IPS-15b (cell line): Measurements from ENCODE around the gene DHDDS.

ENCODE experiments used
- H3K27me3 ChIP-seq: one replicate; pipeline ENCODE4 v1.6.1; 2013; ENCODE audit warnings: low read length; ENCODE audit not compliant: control insufficient read depth, insufficient read depth
- H3K36me3 ChIP-seq: one replicate; pipeline ENCODE4 v1.6.1; 2013; ENCODE audit warnings: low read length; ENCODE audit not compliant: control insufficient read depth, insufficient read depth
- H3K4me1 ChIP-seq: one replicate; pipeline ENCODE4 v1.6.1; 2013; ENCODE audit warnings: mild to moderate bottlenecking, low read length; ENCODE audit not compliant: control insufficient read depth, insufficient read depth
- H3K4me3 ChIP-seq: one replicate; pipeline ENCODE4 v1.5.1; 2013; ENCODE audit warnings: low read depth, low read length
- H3K9ac ChIP-seq: one replicate; pipeline ENCODE4 v1.6.1; 2013; ENCODE audit warnings: low read depth, mild to moderate bottlenecking, low read length
- H3K9me3 ChIP-seq: one replicate; pipeline ENCODE4 v1.6.1; 2013; ENCODE audit warnings: mild to moderate bottlenecking, low read length; ENCODE audit not compliant: control insufficient read depth, insufficient read depth

The DHDDS gene

GRCh38 chr1:26429721-26430120, 2.4 kb upstream of the DHDDS start:
- Histone ChIP-seq H3K9me3 (no peaks in the 10 kb centered on the region), H3K36me3 (peaks cover 28% of the 10 kb centered on the region), H3K27me3 (no peaks in the 10 kb centered on the region), H3K4me1 (peaks cover 20% of the 10 kb centered on the region), H3K4me3 (no peak overlapping the region), H3K9ac (no peak overlapping the region)

DNA sequence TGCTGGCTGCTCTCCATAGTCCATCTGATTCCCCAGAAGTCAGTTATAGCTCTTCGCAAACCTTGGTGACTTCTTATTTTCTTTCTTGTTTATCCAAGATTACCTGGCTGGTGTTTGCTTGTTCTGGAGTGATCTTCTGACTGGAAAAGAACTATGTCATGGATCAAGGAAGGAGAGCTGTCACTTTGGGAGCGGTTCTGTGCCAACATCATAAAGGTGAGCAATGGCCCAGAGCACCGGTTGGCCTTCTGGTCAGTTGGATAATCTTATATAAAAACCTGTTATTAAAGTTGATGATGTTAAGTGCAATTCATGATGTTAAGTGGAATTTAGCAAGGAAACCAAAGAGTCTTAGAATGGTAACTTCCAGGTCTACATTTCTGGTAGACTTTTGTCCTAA, 672 bp downstream of the DHDDS start:
- no peaks in the 10 kb centered on the region for H3K9me3 ChIP-seq
- no peaks in the 10 kb centered on the region for H3K27me3 ChIP-seq
- H3K9ac ChIP-seq: peak overlapping the region; percentile 47
- H3K4me1 ChIP-seq: peaks cover 13% of the 10 kb centered on the region
- peaks cover under 1% of the 10 kb centered on the region for H3K36me3 ChIP-seq
- peak overlapping the region; percentile 83 for H3K4me3 ChIP-seq

- H3K27me3 ChIP-seq: no peaks in the 10 kb centered on the region
- H3K9me3 ChIP-seq: no peaks in the 10 kb centered on the region
- H3K4me3 ChIP-seq: no peak overlapping the region
- peaks cover 1% of the 10 kb centered on the region for H3K36me3 ChIP-seq
- H3K4me1 ChIP-seq: peaks cover 12% of the 10 kb centered on the region
- H3K9ac ChIP-seq: no peak overlapping the region
These were observed 2.1 kb downstream of the DHDDS start for GRCh38 chr1:26434161-26434752.

- H3K27me3 ChIP-seq: no peaks in the 10 kb centered on the region
- no peak overlapping the region for H3K4me3 ChIP-seq
- H3K36me3 ChIP-seq: peaks cover 22% of the 10 kb centered on the region
- H3K4me1 ChIP-seq: no peaks in the 10 kb centered on the region
- no peak overlapping the region for H3K9ac ChIP-seq
- no peaks in the 10 kb centered on the region for H3K9me3 ChIP-seq
These were observed 5.9 kb downstream of the DHDDS start for GRCh38 chr1:26438041-26438440.

GRCh38 chr1:26440259-26440658, 8.1 kb downstream of the DHDDS start:
- Histone ChIP-seq H3K36me3 (peaks cover 38% of the 10 kb centered on the region), H3K27me3 (no peaks in the 10 kb centered on the region)

DNA sequence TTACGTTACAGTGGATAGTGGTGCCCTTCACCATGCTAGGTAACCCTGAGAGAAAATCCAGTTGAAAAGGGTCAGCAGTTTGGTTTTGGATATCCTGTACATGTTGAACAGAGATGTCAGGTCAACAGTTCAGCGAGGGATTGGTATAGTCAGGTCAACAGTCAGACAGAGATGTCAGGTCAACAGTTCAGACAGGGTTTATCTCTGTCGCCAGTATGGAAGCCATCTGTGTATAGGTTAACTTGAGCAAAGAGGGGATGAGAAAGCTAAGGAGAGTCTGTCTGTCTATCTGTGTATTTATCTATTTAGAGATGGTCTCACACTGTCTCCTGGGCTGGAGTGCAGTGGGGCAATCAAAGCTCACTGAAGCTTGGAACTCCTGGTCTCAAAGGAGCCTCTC, 17.7 kb downstream of the DHDDS start:
- H3K36me3 ChIP-seq: peaks cover 23% of the 10 kb centered on the region
- H3K4me3 ChIP-seq: no peak overlapping the region
- H3K9ac ChIP-seq: no peak overlapping the region
- H3K9me3 ChIP-seq: no peaks in the 10 kb centered on the region
- H3K4me1 ChIP-seq: no peaks in the 10 kb centered on the region
- no peaks in the 10 kb centered on the region for H3K27me3 ChIP-seq

More at GRCh38 chr1:26440259-26440658, 8.1 kb downstream of the DHDDS start:
- Histone ChIP-seq H3K4me1 (no peaks in the 10 kb centered on the region), H3K4me3 (no peak overlapping the region), H3K9me3 (no peaks in the 10 kb centered on the region), H3K9ac (no peak overlapping the region)

DNA sequence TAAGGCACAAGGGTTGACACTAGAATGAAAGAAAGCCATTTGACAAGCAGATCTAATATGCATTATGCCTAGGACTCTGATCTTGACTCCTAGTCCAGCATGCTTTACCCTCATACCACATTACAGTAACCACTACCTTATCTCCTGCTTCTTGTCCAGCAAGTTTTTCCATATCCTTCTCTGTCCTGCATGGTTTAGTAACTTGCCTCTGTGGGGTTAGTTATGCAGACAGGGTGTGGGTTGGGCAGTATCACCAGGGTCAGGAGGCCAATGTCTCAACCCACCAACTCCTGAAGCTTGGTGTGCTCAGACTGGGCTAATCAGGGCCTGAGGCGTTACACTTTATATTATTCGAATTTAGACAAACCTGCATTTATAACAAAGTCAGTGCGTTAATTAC, 18.8 kb downstream of the DHDDS start:
- Histone ChIP-seq H3K9me3 (no peaks in the 10 kb centered on the region), H3K36me3 (peaks cover 17% of the 10 kb centered on the region), H3K27me3 (no peaks in the 10 kb centered on the region), H3K4me1 (no peaks in the 10 kb centered on the region), H3K4me3 (no peak overlapping the region), H3K9ac (no peak overlapping the region)

DNA sequence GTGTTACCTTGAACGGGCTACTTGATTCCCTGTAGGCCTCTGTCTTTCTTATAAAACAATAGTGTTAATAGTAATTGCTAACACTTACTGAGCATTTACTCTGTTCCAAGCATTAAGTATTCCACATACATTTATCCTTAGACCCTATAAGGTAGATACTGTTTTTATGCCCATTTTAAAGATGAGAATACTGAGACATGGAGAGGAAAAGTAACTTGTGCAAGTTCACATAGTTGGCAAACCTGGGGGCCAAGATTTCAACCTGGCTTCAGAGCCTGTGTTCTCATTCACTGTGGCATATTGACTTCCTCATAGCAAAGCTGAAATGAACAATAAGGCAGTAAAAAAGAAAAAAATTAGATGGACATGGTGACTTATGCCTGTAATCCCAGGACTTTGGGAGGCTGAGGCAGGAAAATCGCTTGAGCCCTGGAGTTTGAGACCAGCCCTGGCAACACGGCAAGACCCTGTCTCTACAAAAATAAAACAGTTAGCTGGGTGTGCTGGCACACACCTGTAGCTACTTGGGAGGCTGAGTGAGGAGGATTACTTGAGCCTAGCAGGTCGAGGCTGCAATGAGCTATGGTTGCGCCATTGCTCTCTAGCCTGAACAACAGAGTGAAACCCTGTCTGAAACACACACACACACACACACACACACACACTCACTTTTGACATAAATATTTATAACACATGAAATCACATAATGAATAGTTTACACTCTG, 20.5 kb downstream of the DHDDS start:
- H3K4me3 ChIP-seq: no peak overlapping the region
- no peaks in the 10 kb centered on the region for H3K4me1 ChIP-seq
- no peaks in the 10 kb centered on the region for H3K9me3 ChIP-seq
- H3K27me3 ChIP-seq: no peaks in the 10 kb centered on the region
- H3K36me3 ChIP-seq: peaks cover 15% of the 10 kb centered on the region
- H3K9ac ChIP-seq: no peak overlapping the region

GRCh38 chr1:26459148-26459547, 27.0 kb downstream of the DHDDS start:
- Histone ChIP-seq H3K36me3 (peaks cover 17% of the 10 kb centered on the region), H3K9ac (no peak overlapping the region), H3K4me1 (no peaks in the 10 kb centered on the region), H3K4me3 (no peak overlapping the region), H3K9me3 (no peaks in the 10 kb centered on the region), H3K27me3 (no peaks in the 10 kb centered on the region)

DNA sequence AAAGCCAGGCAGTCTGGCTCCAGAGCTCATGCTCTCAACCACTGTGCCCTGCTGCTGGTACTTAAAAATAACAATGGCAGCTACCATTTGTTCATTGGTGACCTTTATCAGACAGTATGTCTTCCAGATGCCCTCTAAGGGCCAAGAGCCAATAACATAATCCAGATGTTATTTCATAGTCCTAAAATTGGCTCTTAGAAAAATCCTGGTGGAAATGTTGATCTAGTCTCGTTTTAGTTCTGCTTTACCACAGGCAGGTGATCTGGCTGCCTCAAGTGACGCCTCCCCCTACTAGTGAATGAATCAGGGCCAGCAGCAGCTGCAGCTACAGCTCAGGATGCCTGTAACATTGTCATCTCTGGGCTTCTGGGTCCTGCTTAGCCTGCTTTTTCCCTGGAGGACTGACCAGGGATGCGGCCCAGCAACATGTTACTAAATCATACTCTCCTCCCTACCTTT, 27.5 kb downstream of the DHDDS start:
- Histone ChIP-seq H3K27me3 (no peaks in the 10 kb centered on the region), H3K9me3 (no peaks in the 10 kb centered on the region), H3K4me1 (no peaks in the 10 kb centered on the region), H3K9ac (no peak overlapping the region), H3K36me3 (peaks cover 18% of the 10 kb centered on the region), H3K4me3 (no peak overlapping the region)

DNA sequence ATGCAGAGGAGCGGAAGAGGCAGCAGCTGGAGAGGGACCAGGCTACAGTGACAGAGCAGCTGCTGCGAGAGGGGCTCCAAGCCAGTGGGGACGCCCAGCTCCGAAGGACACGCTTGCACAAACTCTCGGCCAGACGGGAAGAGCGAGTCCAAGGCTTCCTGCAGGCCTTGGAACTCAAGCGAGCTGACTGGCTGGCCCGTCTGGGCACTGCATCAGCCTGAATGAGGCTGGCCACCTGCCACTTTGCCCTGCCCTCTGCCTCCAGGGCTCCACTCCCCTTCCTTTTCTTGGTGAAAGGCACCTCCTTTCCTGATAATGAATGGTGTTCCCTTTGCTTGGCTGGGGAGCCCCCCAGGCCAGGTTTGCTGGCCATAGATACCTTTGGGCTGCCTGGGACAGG, 36.8 kb downstream of the DHDDS start:
- H3K27me3 ChIP-seq: no peaks in the 10 kb centered on the region
- no peak overlapping the region for H3K9ac ChIP-seq
- H3K36me3 ChIP-seq: peaks cover 34% of the 10 kb centered on the region
- H3K4me3 ChIP-seq: no peak overlapping the region
- H3K9me3 ChIP-seq: no peaks in the 10 kb centered on the region
- H3K4me1 ChIP-seq: peaks cover 11% of the 10 kb centered on the region

GRCh38 chr1:26469558-26469957, 37.4 kb downstream of the DHDDS start:
- no peak overlapping the region for H3K9ac ChIP-seq
- H3K36me3 ChIP-seq: peaks cover 39% of the 10 kb centered on the region
- no peaks in the 10 kb centered on the region for H3K9me3 ChIP-seq
- no peak overlapping the region for H3K4me3 ChIP-seq
- peaks cover 14% of the 10 kb centered on the region for H3K4me1 ChIP-seq
- H3K27me3 ChIP-seq: no peaks in the 10 kb centered on the region
